CD4-positive, alpha-beta T cell treated with Interleukin-15 for 4 hours (primary cell): ENCODE results near the gene GNPTAB.
A peak's percentile ranks its signal among the peaks of the same experiment; 100 is the strongest.
"Not testable (repeated sequence)": the region's sequence is repeated elsewhere in the genome, so short reads cannot be mapped to it uniquely, and the experiment has no call there.

Experiments used
- DNase-seq: peaks from one replicate; pipeline ENCODE4 v3.0.0-alpha.2; 2020; ENCODE audit warnings: low spot score

GNPTAB gene

DNA sequence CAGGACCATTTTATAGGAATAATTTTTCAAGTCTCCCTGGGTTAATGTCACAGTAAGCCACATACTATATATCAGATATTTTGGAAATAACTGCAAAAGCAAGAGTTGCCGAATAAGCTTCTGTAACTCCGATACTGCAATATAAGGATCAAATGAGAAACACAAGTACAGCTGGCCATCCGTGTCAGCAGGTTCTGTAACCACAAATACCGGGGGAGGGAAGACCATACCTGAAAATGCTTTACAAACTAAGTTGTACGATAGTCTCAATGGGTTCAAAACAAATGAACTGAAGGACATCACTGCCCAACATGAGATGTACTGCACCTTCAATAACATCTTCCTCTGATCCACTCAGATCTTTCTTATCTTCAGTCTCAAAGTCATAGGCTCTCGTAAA is 93.3 kb downstream of the GNPTAB start:
- no peak for DNase-seq

- DNase-seq, result not testable (repeated sequence)
These were observed 96.3 kb downstream of the GNPTAB start for GRCh38 chr12:101734482-101734881.

- DNase-seq, result no peak
These were observed 97.6 kb downstream of the GNPTAB start for GRCh38 chr12:101733166-101733565.

- no peak for DNase-seq
These were observed 98.4 kb downstream of the GNPTAB start for GRCh38 chr12:101732318-101732717.

DNA sequence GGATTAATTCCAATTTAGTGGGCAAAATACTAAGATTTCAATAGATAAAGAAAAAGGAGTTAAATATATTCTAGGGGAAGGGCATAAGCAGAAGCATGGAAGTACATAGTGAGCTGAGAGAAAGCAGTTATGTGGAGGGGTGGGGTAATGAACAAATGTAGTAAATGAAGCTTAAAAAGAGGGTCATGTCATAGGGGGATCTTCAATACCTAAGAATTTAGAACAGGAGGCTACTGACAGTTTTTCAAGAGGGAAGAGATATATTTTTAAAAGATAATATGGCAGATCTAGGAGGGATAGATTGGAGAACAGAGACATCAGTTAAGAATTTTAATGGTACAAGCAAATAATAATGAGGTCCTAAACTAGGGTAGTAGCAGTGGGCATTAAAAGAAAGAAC is 100.9 kb downstream of the GNPTAB start:
- no peak for DNase-seq

DNA sequence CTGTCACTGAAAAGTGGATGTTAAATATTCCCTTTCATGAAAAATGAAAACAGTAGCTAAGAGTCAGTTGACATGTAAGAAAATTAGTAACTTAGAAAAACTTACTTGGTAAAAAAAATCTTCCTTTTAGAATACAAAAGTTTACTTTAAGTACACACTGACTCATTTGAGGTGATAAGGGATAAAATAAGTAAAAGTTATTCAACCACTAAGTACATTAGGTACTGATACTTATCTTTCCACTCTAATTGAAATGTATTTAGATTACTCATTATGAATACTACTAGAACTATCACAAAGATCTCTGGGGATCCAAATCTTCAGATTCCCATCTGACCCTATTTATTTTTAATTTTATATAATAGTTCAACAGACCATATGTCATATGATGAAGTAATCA is 103.7 kb downstream of the GNPTAB start:
- no peak for DNase-seq

- DNase-seq, result no peak
These were observed 108.4 kb downstream of the GNPTAB start for GRCh38 chr12:101722392-101722791.

DNA sequence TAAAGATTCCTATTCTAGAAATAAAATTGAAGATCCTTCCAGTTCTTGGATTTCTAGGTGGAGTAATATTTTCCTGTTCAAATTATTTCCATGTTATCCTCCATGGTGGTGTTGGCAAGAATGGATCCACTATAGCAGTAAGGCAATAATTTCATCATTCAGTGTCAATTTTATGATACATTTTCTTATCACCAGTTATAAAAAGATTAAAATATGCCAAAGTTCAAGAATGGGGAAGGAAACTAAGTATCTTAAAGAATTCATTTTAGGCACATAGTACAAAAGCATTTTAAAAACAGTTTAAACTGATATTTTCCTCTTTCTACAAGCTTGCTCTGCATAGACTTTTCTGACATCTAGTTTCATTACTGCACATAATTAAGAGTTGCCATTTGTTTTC is 110.6 kb downstream of the GNPTAB start:
- no peak for DNase-seq

DNA sequence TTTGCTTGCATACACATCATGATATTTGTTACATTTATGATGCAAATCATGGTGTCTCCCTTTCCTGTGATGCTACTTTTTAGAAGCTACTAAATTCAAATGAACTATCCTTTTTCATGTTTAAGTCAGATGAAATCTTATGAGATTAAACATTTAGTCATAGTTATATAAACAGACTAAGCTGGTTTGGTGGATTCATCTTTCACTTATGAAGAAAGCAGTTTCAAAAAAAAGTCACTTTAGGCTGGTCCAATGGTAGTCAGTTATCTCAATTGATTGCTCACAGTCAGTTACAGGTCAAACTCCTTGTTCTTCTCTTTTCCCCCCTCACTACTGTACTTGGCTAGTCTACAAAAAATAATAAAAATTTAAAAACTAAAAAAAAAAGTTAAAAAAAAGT is 111.2 kb downstream of the GNPTAB start:
- DNase-seq, result no peak

GRCh38 chr12:101714877-101715444 is 115.8 kb downstream of the GNPTAB start:
- no peak for DNase-seq

GRCh38 chr12:101713930-101714329 is 116.8 kb downstream of the GNPTAB start:
- no peak for DNase-seq

GRCh38 chr12:101713059-101713682 is 117.6 kb downstream of the GNPTAB start:
- DNase-seq, result no peak

GRCh38 chr12:101710288-101710687 is 120.5 kb downstream of the GNPTAB start:
- no peak for DNase-seq

DNA sequence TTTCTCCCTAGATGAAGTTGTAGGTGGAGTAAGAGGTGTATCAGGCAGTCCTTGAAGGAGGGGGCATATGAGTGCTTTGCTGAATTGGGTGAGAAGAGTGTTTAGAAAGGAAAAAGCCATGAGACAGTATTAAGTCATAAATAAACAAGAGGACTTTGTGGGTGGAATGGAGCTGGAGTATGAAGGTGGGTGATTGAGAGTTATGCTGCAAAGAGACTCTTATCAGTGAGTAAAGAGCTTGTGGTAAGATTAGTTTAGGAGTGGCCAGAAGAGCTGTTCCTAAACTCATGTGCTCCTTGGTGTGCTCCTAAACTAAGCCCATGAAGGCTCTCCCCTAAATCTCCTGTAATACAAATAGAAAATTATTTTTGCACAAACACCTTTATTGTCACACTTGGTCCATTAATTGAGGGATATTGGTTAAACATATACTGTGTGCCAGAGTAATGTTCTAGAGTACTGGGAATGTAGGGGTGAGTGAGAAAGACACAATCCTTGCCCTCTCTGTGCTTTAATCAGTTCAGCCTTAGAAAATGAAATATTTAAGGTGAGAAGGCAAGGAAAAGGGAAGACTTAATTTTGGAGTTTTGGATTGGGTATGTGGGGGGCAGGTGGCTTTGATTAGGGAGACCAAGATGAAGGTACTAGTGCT is 123.5 kb downstream of the GNPTAB start:
- no peak for DNase-seq

GRCh38 chr12:101706403-101706802 is 124.4 kb downstream of the GNPTAB start:
- no peak for DNase-seq

DNA sequence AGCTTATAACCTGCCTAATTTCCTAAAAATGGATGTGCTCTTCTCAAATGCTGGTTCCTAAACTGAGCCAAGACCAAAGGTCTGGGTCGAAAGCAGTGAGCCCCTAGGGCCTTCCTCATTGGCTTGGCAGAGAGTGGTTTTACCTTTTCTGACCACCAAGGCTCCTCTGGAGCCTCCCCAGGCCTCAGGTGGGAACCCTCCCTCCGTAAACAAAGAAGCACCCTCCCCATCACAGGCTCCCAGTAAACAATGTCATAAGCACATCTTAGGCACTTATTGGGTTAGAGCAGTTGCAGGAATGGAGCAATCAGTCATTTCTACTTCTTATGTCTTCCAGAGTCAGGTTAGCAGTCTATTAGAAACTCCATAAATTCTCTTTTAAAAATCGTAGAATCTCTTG is 127.3 kb downstream of the GNPTAB start:
- DNase-seq, result no peak

DNA sequence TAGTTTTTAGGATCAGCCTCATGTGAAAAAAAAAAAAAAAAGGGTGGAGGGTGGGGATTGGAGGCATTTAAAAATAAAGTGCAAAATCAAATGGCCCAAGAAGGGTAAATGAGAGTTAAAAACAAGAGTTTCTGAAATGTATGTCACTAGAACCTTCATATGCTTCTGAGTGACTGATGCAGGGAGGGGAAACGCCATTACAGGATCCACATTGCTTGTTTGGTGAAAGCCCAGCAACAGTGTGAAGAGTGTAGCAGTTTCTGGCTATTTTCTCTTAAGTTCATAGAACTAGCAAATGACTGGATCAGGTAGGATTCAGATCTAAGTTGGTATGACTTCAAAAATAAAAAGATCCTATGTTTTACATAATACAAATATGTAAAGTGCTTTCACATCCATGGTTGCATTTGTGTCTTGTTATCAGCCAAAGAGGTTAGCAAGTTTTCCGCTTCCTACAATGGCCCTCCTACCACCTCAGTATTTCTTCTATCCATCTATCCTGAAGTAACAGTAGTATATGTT is 130.4 kb downstream of the GNPTAB start:
- no peak for DNase-seq

DNA sequence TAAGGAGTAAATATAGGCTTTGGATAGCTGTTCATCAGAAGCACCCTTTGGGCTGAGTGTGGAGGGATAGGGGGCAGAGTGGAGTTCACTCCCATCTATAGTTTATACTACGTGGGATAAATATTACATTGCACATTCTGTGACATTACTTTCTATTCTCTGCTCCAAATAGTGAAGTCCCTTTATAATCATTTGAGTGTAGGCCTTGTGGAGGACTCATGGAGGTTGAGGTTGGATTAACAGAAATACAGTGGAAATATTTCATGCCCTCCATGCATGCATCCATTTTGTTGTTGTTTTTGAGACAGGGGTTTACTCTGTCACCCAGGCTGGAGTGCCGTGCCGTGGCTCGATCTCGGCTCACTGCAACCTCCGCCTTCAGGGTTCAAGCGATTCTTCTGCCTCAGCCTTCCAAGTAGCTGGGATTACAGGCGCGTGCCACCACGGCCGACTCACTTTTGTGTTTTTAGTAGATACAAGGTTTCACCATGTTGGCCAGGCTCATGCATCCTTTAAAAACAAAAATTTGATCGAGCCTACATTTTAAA is 131.9 kb downstream of the GNPTAB start:
- DNase-seq, result no peak

GRCh38 chr12:101697930-101698799 is 132.6 kb downstream of the GNPTAB start:
- DNase-seq, result peak; percentile 4

DNA sequence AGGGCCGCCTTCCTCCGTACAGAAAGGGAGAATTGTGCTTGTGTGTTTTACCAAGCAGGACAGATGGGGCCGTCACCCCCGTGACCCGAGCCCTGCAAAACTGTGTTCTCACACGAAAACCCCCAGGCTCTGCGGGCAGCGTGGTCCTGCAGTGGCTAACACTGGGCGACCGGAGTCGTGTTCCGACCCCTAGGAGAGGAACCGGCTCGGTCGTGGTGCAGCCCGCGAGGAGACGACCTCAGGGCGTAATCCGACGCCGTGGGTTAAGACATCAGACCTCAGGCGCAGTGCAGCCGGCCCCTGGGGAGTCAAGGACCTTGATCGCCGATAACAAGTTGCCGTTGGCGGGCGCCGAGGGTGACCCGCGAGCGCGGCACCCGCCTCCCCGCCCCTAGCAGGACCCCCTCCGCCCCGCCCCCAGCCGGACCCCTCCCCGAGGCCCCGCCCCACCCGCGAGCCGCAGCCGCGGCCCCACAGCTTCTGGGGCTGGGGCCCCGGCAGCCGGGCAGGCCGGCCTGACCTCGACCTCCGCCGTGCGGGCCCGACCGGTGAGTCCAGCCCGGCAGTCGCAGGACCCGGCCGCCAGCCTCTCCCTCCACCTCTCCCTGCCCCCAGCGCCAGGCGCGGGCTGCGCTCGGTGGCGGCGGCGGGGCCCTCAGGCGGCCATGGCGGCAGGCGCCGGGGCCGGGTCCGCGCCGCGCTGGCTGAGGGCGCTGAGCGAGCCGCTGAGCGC is 133.4 kb downstream of the GNPTAB start, which contains the start of gene CHPT1:
Gene CHPT1, plus strand, starts transcription at position 444 of the 733 bp plus-strand sequence. Its CDS starts 222 bp downstream, at position 666.
- peak; percentile 53 for DNase-seq
